Vagina (tissue), 2 donors: Measurements from ENCODE around the gene STK39.

Experiments
- CTCF ChIP-seq, 3 experiments: fragments of 450-650 bp in 2 of 3; fragments of 200-600 bp in 1 of 3; sonication (generic) in 1 of 3; IDR thresholded peaks; one replicate each; pipeline ENCODE4 v1.5.1; 2017 to 2019; ENCODE audit warnings: antibody characterized with exemption in 3 of 3, mild to moderate bottlenecking in 2 of 3, moderate library complexity in 2 of 3
- POLR2AphosphoS5 ChIP-seq, 2 donors: sonication (generic); formaldehyde crosslinking; IDR thresholded peaks; one replicate each; pipeline ENCODE4 v1.9.0; 2017; ENCODE audit warnings: antibody characterized with exemption in 2 of 2, mild to moderate bottlenecking in 2 of 2, low read depth in 1 of 2; ENCODE audit not compliant: insufficient read depth in 1 of 2

- TF ChIP-seq POLR2AphosphoS5 (IDR thresholded peaks at IDR 0.05; ENCODE audit: insufficient read depth in 1 of 2, low read depth in 1 of 2) (no peak), CTCF (IDR thresholded peaks at IDR 0.05) (no peak)
These were observed 39.1 kb upstream of the STK39 start for GRCh38 chr2:168286535-168286934.
